HG02588 (cell line): Measurements from ENCODE around the gene LRRC46.
A peak's percentile ranks its signal among the peaks of the same experiment; 100 is the strongest.

ENCODE experiments used
- ATAC-seq: cut with Tn5 transposase; IDR thresholded peaks from one replicate; pipeline ENCODE4 v1.9.1; 2021; ENCODE audit warnings: mild to moderate bottlenecking, moderate library complexity; ENCODE audit not compliant: unreplicated experiment

The LRRC46 gene

DNA sequence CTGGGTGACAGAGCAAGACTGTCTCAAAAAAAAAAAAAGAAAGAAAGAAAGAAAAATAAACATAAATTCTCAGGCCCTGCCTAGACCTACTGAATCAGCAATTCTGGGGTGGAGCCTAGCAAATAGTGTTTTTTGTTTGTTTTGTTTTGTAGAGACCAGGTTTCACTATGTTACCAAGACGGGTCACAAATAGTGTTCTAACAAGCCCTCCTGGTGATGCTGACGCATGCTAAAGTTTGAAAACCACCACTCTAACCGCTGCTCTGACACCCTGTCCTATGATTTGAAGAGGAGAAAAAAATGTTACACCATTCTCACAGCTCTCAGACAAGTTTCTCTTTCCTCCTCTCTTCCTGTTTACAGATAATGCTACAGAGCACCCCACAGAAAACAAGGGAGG lies 1.6 kb upstream of the LRRC46 start:
- no peak for ATAC-seq

DNA sequence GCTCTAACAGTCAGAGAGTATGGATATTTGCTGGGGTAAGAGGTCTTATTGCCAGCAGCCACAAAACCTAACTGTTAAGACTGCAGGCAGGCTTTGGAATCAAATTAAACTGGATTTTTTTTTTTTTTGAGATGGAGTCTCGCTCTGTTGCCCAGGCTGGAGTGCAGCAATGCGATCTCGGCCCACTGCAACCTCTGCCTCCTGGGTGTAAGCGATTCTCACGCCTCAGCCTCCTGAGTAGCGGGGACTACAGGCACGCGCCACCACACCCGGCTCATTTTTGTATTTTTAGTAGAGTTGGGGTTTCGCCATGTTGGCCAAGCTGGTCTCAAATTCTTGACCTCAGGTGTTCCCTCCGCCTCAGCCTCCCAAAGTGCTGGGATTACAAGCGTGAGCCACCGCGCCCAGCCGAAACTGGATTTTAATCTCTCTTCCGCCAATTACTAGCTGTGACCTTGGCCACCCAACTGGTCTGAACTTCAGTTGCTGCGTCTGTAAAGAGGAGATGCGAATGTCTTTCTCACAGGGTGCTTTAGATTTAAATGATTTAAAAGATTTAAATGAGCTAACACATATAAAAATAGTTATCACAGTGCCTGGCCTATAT lies 971 bp upstream of the LRRC46 start:
- ATAC-seq, result no peak

DNA sequence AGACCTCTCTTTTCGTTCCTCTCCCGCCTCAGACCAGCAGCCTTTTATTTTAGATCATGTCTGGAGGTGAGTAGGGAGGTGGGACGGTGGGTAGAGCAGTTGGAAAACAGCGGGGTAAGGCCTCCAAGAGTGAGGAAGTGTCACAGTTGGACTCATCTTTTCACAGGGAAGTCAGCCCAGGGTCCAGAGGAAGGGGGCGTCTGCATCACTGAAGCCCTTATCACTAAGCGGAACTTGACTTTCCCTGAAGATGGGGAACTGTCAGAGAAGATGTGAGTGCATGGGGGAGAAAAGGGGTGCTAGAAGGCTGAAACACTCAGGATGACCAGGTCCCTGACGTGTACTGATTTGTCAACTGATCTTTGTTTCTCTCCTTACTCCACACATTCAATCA lies 461 bp downstream of the LRRC46 start:
- no peak for ATAC-seq

DNA sequence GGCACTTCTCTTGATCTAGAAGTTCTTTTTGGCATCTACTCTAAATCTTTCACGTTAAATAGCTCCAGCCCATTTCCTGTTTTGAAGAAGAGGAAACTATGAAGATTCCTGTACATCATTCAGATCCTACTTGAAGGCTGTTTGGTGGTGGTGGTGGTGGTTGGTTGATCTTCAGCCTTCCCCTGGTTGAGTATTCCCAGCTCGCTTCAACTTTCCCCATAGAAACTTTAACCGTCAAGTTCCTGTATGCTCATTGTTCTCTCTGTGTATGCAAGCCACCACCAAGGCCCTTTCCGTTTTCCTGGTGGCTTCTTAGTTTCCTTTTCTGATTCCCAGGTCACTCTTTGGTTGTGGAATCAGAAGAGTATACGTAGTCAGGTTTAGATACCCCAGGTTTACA lies 3.3 kb downstream of the LRRC46 start:
- ATAC-seq, result no peak

DNA sequence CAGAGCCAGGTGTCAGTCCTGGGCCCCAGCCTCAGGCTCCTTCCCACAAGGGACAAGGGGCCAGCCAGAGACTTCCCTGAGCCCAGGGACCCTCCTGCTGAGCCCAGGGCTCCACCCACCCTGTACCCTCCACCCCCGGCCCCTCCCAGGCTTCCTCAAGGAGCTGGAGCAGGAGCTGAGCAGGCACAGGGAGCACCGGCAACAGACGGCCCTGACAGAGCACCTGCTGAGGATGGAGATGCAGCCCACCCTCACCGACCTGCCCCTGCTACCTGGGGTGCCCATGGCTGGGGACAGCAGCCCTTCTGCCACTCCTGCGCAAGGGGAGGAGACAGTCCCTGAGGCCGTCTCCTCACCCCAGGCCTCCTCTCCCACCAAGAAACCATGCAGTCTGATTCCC lies 5.1 kb downstream of the LRRC46 start:
- ATAC-seq, result no peak

DNA sequence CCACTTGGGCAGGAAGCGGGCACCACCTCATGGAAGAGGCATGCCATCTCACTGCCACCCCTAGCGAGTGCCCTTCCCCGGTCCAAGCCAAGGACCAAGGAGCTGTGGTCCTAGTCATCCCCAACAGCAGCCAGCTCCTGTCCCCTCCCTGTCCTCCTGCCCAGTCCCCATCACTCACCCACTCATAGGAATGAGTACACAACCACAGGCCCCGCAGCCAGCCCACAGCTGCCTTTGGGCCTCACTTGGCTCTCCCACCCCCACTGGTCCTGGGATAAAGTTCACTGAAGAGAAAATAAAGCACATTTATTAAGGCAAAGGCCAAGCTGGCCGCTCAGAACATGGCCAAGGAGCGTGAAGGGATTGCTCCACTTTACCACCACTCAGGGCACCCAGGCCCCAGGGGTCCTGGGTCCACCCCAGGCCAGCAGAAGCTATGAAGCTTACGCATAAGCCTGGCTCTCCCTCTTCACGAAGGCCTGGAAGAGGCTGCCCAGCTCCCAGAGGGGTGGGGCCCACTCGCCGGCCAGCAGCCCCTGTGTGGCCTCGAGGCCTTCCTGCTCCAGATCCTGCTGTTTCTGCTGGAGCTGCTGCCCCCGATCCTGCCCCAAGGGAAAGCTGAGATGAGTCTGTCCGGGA lies 6.0 kb downstream of the LRRC46 start:
- ATAC-seq, result no peak

DNA sequence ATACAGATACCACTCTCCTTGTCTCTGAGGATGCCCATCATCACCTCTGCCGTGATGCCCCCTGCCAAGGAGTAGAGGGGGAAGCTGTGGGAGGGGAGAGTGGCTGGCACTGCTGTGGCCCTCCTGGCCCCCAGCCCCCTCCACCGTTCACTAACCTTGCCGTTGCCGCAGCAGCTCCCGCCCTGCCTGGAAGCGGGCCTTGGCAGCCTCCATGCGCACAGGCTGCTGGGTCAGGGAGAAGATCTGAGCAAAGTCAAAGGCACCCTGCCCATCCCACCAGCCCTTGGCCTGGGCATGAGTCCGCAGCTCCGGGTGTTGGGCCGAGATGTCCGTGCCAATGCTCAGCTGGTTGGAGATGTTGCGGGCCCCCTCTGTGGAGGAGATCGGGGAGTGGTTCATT lies 7.2 kb downstream of the LRRC46 start:
- no peak for ATAC-seq

DNA sequence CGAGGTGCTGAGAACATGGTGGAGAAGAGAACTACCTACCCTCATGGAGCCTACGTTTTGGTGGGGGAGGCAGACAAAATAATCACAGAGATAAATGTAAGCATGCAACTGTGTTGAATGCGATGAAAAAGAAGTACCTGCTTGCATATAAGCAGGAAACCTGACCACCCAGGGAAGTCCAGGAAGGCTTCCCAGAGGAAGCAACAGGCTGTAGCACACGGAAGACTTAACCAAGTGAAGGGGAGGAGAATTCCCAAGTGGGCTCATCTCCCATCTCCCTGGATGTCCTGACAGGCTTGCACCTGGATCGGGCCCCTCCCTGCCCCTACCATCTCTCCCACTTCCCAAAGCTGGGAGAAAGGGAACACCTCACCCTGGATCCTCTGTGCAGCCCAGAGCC lies 7.6 kb downstream of the LRRC46 start:
- no peak for ATAC-seq

DNA sequence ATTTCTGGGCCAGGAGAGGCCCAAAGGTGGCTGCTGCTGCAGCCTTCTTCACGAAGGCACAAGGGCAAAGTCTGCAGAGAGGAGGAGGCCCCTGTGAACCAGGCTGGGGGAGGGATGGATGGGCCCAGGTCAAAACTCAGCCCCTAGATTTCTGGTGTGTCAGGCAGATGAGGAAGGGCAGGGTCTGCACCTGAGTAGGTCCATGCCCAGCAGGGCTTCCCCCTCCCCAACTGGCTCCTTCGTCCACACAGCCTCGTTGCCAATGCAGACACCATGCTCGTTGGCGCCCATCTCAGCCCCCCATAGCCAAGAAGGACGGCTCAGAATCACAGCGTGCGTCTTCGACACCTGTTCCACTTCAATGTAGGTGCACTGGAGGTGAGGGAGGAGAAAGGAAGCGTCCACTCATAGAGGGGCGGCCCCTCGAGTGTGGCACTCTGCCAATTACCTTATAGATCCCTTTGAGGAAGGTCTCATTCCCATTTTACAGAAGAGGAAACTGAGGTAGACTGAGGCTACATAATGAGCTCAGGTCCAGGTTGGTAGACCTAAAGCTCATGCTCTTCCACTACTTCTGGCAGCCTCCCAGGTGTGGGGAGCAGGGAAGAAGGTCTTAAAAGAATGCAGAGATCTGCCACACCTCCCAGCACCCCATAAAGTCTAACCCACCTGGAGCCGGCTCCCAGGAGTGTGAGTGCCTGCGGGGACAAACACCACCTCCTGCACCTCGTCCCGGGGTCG lies 8.7 kb downstream of the LRRC46 start:
- ATAC-seq, result no peak

DNA sequence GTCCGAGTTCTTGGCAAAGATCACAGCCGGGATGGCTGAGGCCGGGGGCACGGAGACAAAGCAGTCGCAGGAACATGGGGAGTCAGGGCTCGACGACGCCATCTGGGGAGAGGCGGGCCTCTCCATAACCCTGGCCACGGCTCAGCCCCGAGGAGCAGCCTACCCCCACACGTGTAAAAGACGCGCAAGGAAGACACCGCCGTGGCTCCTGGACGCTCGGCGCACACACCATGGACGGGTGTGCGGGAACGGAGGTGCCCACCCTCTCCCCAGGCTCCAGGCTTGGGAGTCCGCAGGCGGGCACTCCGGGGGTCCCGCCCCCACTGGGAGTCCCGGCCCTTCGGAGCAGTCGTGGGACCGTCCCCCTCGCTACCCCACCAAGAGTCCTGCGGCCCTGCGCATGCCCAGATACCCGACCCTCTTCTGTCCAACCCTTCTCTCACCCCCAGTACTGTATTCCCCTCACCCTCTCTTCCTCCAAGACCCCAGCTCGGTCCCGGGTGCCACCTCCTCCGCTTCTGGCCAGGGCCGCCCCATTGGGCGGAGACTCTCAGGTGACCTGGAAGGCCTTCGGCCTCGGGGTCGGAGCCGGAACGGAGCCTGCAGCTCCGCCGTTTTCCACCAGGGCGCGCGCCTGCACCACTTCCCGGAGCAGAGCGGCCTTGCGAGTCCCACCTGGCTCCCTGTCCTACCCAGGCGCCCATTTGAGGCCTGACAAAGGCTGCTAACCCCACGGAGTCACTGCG lies 9.4 kb downstream of the LRRC46 start, which contains the start of gene SCRN2:
Gene SCRN2, minus strand, starts transcription at position 532 of the 746 bp plus-strand sequence. Its CDS starts 430 bp downstream, at position 102.
- ATAC-seq, result peak; percentile 73

DNA sequence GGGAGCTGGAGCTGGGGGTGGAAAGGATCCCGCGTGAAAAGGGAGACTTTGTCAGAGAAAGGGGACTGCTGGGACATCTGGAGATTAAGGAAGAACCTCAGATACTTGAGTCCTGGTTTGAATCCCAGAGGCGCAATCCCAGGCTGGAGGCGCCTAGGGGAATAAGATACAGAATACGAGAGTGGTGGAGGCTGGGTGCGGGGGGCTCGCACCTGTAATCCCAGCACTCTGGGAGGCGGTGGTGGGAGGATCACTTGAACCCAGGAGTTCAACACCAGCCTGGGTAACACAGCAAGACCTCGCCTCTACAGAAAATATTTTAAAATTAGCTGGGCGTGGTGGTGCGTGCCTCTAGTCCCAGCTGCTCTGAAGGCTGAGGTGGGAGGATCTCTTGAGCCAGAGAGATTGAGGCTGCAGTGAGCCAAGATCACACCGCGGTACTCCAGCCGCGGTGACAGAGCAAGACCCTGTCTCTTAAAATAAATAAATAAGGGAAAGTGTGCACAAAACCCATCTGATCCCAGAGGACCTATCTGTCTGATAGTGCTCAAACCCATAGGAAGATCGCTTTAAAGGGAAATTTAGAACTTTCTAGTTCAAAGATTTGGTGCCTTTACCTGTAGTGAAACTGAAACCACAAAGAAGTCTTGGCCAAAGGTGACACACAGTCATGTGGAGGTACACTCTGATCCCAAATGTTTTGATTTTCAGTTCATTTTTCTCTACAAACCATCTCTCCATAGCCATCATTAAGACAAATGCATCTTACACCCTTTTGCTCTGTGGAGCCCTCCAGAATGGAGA lies 10.2 kb downstream of the LRRC46 start:
- no peak for ATAC-seq

DNA sequence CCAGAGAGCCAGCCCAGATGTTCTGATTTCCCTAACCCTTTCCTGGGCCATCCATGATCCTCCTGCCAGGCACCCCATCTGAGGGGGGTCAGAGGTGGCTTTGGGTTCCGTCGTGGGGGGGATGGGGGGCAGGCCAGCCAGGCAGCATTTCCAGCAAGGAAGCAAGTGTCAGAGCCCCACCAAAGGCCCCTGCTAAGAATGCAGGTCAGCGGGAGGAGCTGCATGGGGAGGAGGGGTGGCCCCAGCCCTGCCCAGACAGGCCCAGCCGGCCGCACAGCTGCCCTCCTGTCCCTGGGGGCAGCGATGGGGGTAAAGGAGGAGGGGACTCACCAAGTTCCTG lies 11.9 kb downstream of the LRRC46 start:
- ATAC-seq, result no peak

DNA sequence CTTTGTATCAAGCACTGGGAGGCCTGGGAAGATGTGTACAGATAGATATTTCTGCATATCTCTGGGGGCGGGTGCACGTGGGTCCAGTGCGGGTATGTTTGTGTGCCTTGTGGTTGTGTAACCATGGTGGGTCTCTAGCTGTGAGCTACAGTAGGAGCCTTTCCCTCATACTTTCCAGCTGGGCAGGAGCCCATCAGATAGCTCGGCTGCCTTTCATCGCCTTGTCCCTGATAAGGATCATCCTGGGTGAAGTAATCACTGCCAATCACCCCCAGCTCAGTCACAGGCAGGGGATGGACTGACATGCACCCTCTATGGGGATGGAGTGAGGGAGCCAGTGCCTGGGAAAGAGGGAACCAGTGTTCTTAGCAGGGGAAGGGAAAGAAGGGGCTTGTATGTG lies 12.8 kb downstream of the LRRC46 start:
- ATAC-seq, result no peak

DNA sequence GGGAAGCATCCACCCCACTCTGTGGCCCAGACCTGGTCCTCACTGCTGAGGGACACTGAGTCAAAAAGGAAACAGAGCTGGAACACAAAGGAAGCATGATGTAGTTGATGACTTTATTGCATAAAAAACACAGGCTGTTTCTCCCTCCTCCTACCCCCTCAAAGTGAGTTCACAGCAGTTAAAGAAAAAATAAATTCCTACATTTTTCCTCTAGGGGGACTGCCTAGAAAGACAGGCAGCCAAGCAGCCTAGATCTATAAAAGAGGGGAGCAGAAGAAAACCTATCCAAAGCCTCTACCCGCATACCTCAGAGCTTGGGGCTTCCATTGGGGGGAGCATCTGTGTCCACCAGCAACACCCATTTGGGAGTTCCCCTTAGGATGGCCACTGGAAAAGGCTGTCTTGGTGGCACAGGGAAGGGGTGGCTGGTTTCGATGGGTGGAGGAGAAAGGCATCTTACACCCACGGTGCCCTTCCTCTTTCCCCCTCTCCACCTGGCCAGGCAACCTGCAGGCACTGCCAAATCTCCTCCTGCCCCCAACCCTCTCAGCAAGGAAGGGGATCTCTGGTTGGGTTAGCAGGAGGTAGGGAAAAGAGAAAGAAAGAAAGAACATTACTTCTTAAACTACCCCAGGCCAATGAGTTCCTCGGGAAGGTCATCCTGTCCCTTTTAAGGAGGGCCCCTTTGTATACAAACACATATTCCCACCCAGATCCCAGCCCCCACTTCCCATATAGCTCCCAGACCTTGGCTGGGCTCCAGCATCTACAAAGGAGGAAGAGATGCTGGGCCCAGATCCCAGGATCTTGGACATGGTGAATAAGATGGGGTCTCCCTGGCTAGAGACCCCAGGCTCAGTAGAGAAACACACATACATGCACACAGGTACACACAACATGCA lies 13.6 kb downstream of the LRRC46 start:
- ATAC-seq, result no peak

DNA sequence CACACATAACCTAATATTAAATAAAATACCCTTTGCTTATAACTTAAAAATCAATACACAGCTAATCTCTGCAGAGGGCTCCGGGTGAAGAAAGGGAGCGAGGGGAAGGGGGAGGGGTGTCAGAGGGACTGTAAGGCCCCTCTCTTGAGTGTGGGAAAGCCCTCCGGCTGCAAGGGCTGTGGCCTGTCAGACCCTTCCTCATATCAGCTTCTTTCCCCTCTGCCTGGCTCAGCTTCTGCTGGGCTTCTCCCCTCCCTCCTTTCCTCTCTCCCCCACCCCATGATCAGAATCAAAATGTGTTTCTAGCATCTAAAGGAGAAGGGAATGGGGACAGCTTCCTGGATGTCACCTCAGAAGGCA lies 14.2 kb downstream of the LRRC46 start:
- ATAC-seq, result no peak

DNA sequence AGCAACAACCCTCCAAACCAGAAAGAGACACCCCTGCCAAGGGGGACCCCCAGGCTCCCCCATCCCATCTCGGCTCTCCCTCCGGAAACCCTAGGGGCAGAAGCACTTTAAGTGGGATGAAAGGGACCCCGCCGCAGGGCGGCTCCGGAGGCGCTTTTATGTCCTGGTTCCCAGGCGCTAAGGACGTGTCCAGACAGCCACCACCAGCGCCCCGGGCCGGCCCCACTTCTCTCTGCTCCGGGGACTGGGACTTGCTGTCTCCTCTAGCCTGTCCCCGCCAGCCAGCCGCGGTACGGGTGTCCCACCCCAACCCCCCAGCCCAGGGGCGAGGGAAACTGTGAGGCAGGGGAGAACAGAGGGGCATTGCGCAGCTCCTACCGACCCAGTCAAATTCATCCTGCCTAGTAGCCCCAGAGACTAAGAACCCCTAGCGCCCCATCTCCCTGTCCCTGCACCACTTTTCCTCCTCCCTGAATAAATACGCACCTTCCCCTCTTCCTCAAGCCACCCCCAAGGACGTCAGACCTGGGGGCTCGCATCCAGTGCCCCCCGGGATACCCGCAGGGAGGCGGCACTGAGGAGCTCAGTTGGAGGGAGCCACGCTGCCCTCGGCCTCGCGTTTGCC lies 15.4 kb downstream of the LRRC46 start:
- ATAC-seq, result no peak

DNA sequence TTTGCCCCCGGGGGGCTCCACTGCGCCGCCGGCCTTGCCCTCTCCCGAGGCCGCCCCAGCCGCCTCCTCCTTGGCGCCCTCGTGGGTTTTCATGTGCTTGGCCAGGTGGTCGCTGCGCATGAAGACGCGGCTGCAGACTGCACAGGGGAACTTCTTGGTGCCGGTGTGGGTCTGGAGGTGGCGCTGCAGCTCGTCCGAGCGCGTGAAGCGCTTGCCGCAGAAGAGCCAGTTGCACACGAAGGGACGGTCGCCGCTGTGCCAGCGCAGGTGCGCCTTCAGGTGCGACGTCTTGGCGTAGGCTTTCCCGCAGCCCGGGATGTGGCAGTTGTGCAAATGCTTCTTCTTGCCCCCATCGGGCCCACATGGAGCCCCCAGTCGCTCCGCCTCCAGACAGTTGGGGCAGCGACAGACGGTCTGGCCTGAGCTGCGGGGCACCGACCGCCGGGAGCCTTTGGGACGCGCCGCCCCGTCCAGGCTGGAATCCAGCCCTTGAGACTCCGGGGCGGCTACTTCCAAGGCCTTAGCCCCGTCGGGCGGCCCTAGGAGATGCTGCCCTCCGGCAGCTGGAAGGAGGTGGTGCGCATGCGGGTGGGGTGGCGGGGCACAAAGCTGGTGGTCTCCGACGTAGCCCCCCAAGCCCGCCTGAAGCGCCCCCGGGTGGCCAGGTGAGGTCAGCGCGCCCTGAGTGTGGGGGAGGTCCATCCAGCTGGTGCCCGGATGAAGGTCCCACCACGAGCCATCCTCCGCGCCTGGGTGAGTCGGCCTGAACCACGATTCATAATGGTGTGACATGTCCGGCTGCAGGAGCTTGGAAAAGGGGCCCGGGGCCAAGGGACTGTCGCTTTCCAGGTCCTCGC lies 16.1 kb downstream of the LRRC46 start:
- no peak for ATAC-seq

DNA sequence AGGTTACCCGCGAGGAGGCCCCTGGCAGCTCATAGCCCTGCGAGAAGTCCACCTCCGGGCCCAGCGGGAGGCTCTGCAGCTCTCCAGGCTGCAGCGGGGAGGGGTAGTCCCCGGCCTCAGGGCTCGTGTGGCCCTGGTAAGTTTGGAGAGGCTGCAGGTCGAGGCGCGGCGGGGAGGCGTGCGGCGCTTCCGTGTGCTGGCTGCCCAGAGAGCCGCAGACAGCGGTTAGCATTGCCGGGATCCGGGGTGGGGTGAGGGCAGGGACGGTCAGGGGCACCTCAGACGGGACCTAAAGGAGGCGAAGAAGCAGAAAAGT lies 16.7 kb downstream of the LRRC46 start:
- no peak for ATAC-seq

DNA sequence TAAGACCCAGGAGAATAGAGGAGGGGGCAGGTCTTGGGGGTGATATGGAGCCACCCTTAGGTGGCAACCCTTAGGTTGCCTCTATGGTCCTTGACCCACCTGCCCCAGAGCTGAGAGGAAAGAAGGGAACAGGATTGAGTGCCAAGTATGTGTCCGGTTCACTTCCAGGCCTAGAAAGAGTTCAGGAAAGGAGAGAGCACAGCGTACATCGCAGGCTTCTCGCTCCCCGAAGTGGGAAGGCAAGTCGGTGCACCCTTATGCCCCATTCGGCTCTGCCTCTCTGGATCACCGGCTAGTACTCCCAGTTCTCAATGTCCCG lies 18.9 kb downstream of the LRRC46 start:
- no peak for ATAC-seq
